Astrocyte of the spinal cord (primary cell): Measurements from ENCODE around the gene MR1.
"Not testable (repeated sequence)": the region's sequence is repeated elsewhere in the genome, so short reads cannot be mapped to it uniquely, and the experiment has no call there.

ENCODE experiments used
- DNase-seq: peaks from one replicate; pipeline ENCODE4 v3.0.0; 2011; ENCODE audit warnings: low read depth, low spot score
- H3K4me3 ChIP-seq: 2 replicates; pipeline ENCODE4 v1.5.1; 2011; ENCODE audit warnings: low read depth, mild to moderate bottlenecking, low read length, moderate library complexity
- CTCF ChIP-seq: IDR thresholded peaks from 2 replicates; pipeline ENCODE4 v1.5.1; 2012; ENCODE audit warnings: low read depth, mild to moderate bottlenecking, low read length, inconsistent platforms
- in situ Hi-C: cut with HindIII; loops from 2 replicates; pipeline ENCODE4 v1.10.0; 2017; ENCODE audit warnings: low sequenced_read_pairs

MR1 gene

DNA sequence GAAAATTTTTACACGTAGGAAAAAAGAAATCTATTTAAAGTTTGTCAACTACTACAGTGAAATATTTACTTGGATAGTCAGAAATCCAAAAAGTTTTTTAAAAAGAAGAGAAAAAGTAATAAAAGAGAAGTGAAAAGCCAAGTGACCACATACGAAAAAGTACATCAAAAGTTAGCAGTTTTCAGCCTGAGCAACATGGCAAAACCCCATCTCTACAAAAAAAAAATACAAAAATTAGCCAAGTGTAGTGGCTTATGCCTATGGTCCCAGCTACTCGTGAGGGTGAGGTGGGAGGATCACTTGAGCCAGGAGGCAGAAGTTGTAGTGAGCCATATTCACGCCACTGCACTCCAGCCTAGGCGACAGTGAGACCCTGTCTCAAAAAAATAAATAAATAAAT lies 5.2 kb upstream of the MR1 start:
- DNase-seq, result no peak
- no peak overlapping the region for H3K4me3 ChIP-seq
- no peak for TF ChIP-seq CTCF
- in situ Hi-C loops, result no loop called here

- no peak for DNase-seq
- H3K4me3 ChIP-seq, result no peak overlapping the region
Observed at GRCh38 chr1:181032535-181032934, 1.2 kb upstream of the MR1 start.

GRCh38 chr1:181033128-181033798 lies 520 bp upstream of the MR1 start:
- no peak for TF ChIP-seq CTCF
- H3K4me3 ChIP-seq, result peak overlapping the region; percentile 6

More at GRCh38 chr1:181032535-181032934, 1.2 kb upstream of the MR1 start:
- no peak for TF ChIP-seq CTCF
- in situ Hi-C loops, result no loop called here

GRCh38 chr1:181035210-181035609 lies 1.4 kb downstream of the MR1 start:
- DNase-seq, H3K4me3 ChIP-seq, in situ Hi-C loops: not testable (repeated sequence)

More at GRCh38 chr1:181033128-181033798, 520 bp upstream of the MR1 start:
- DNase-seq, result no peak
- in situ Hi-C loops, result no loop called here

GRCh38 chr1:181036107-181036836 lies 2.5 kb downstream of the MR1 start:
- in situ Hi-C loops, result no loop called here
- H3K4me3 ChIP-seq, result no peak overlapping the region
- TF ChIP-seq CTCF, result no peak
- DNase-seq, result no peak

GRCh38 chr1:181037386-181037785 lies 3.6 kb downstream of the MR1 start:
- no peak overlapping the region for H3K4me3 ChIP-seq
- in situ Hi-C loops, result no loop called here
- no peak for TF ChIP-seq CTCF
- no peak for DNase-seq

- DNase-seq, result peak; percentile 52
- no peak overlapping the region for H3K4me3 ChIP-seq
- in situ Hi-C loops, result no loop called here
- peak; percentile 76 for TF ChIP-seq CTCF
Observed at GRCh38 chr1:181038399-181038873, 4.7 kb downstream of the MR1 start.
